Muscle of arm (tissue), 14 donors: Measurements from ENCODE around the gene ZNF71. TPM values are rescaled to one million over a fixed set of nuclear protein-coding genes. Genes with fewer than 3 reads are reported as not detected.
A peak's percentile ranks its signal among the peaks of the same experiment; 100 is the strongest.

ENCODE experiments used
- DNase-seq: peaks from one replicate; pipeline ENCODE4 v3.0.0-alpha.2; 2013
- long read RNA-seq, 11 donors: transcript quantifications; one replicate each; lab custom pipeline, GENCODE V29; 2026
- polyA plus RNA-seq, 12 donors: library from polyadenylated mRNA; unstranded; fragments of 120-200 nt; gene quantifications; one replicate each; pipeline ENCODE4 v1.2.1, GENCODE V29; 2013; ENCODE audit not compliant: insufficient read length in 12 of 12

The ZNF71 gene
- polyA plus RNA-seq, result 1 to 10 TPM in 11 of 12 donors, not detected in 1; 5.8 to 8.8 (median 7.1) TPM
- long read RNA-seq, donor 1, full-length matches to known transcripts, result 4 of 4 reads
- long read RNA-seq, donor 1, partial matches to known transcripts, result 0 of 4 reads
- long read RNA-seq, donor 1, other reads (novel, unspliced or antisense), result 0 of 4 reads
- long read RNA-seq, donor 2, full-length matches to known transcripts, result 1 of 1 reads
- long read RNA-seq, donor 2, partial matches to known transcripts, result 0 of 1 reads
- long read RNA-seq, donor 2, other reads (novel, unspliced or antisense), result 0 of 1 reads
- long read RNA-seq, donor 3, full-length matches to known transcripts, result 3 of 3 reads
- long read RNA-seq, donor 3, partial matches to known transcripts, result 0 of 3 reads
- long read RNA-seq, donor 3, other reads (novel, unspliced or antisense), result 0 of 3 reads
- long read RNA-seq, donor 4, result 0 reads
- long read RNA-seq, donor 5, full-length matches to known transcripts, result 3 of 3 reads
- long read RNA-seq, donor 5, partial matches to known transcripts, result 0 of 3 reads
- long read RNA-seq, donor 5, other reads (novel, unspliced or antisense), result 0 of 3 reads
- long read RNA-seq, donor 6, full-length matches to known transcripts, result 3 of 3 reads
- long read RNA-seq, donor 6, partial matches to known transcripts, result 0 of 3 reads
- long read RNA-seq, donor 6, other reads (novel, unspliced or antisense), result 0 of 3 reads
- long read RNA-seq, donor 7, full-length matches to known transcripts, result 4 of 4 reads
- long read RNA-seq, donor 7, partial matches to known transcripts, result 0 of 4 reads
- long read RNA-seq, donor 7, other reads (novel, unspliced or antisense), result 0 of 4 reads
- long read RNA-seq, donor 8, full-length matches to known transcripts, result 6 of 6 reads
- long read RNA-seq, donor 8, partial matches to known transcripts, result 0 of 6 reads
- long read RNA-seq, donor 8, other reads (novel, unspliced or antisense), result 0 of 6 reads
- long read RNA-seq, donor 9, full-length matches to known transcripts, result 5 of 5 reads
- long read RNA-seq, donor 9, partial matches to known transcripts, result 0 of 5 reads
- long read RNA-seq, donor 9, other reads (novel, unspliced or antisense), result 0 of 5 reads
- long read RNA-seq, donor 10, full-length matches to known transcripts, result 1 of 1 reads
- long read RNA-seq, donor 10, partial matches to known transcripts, result 0 of 1 reads
- long read RNA-seq, donor 10, other reads (novel, unspliced or antisense), result 0 of 1 reads
- long read RNA-seq, donor 11, result 0 reads

DNA sequence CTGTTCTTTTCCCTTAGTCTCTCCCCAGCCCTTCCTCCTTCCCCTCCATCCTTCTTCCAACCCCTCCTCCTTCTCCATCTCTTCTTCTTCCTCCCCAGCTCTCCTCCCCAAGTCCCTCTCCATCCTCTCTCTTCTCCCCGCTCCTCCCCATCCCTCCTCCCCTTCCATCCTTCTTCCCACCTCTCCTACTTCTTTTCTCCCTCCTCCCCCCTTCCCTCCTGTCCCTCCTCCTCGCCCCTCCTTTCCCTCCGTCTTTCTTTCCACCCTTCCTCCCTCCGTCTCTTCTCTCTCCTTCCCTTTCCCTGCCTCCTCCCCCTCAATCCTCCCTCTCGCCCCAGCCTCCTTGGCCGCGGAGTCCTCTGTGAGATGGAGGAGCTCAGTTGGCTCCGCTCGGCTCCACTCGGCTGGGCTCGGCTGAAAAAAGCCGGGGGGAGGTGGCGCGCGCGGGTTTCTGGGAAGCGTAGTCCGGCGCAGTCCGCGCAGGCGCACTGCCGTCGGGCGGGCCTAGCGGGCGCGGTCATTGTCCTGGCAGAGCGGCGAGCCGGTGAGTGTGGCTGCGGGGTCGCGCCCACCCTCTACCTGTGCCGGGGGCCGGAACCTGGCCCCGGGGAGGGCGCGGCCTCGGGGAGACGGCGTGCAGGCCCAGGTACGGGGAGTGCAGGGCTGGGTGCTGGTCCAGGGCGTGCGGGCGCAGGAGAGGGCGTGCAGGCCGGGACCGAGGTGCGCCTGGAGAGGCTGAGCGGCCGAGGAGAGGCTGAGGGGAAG, at the start of gene ZNF71:
Gene ZNF71, plus strand, starts transcription at position 520 of the 765 bp plus-strand sequence. CDS start 6,257 bp downstream, outside the sequence.
- peak; percentile 89 for DNase-seq

DNA sequence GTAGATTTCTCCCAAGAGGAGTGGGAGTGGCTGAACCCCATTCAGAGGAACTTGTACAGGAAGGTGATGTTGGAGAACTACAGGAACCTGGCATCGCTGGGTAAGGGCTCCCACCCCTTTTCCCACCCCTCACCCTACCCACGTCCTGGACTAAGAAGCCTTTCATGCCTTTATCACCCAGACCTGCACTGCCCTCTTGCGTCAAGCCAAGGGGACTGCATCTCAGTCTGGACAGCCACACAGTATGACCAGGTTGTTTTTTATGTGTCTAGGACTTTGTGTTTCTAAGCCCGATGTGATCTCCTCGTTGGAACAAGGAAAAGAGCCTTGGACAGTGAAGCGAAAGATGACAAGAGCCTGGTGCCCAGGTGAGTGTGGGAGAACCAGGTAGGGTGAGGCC, 47.6 kb upstream of the ZNF71 start:
- no peak for DNase-seq

DNA sequence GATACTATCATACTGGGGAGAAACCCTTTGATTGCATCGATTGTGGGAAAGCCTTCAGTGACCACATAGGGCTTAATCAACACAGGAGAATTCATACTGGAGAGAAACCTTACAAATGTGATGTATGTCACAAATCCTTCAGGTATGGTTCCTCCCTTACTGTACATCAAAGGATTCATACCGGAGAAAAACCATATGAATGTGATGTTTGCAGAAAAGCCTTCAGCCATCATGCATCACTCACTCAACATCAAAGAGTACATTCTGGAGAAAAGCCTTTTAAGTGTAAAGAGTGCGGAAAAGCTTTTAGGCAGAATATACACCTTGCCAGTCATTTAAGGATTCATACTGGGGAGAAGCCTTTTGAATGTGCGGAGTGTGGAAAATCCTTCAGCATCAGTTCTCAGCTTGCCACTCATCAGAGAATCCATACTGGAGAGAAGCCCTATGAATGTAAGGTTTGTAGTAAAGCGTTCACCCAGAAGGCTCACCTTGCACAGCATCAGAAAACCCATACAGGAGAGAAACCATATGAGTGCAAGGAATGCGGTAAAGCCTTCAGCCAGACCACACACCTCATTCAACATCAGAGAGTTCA, 40.7 kb upstream of the ZNF71 start:
- no peak for DNase-seq

DNA sequence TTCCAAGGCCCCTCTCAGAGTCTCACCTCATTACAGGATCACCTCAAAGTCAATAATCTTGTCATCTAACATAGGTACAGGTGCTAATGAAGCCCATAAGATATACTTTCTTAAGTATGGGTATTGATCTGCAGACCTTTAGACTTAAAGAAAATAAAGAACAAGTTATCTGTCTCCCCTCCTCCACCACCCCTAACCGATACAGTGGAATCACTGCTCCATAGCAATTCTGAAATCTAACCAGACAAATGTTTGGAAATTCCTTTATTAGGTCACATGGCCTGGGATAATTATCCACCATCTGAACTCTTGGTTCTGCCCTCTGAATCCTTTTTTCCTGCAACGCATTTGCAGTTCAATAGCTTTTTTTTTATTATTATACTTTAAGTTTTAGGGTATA, 32.3 kb upstream of the ZNF71 start:
- DNase-seq, result no peak

DNA sequence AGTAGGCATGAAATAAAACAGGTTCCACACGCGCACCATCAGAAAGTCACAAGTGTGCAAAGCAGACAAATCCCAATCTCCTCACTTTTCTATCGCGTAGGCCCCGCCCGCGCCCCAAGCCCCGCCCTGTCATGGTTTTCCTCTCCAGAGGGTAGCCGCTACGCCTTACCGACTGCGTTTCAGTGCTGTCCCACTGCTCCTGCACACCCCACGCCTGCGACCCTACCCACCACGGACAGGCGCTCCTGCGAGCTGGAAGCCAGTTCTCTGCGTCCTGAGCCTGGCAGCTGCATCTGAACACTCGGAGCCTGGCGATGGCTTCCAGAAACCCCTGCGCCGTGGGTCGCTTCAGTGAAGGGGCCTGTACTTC, 28.2 kb upstream of the ZNF71 start:
- no peak for DNase-seq

DNA sequence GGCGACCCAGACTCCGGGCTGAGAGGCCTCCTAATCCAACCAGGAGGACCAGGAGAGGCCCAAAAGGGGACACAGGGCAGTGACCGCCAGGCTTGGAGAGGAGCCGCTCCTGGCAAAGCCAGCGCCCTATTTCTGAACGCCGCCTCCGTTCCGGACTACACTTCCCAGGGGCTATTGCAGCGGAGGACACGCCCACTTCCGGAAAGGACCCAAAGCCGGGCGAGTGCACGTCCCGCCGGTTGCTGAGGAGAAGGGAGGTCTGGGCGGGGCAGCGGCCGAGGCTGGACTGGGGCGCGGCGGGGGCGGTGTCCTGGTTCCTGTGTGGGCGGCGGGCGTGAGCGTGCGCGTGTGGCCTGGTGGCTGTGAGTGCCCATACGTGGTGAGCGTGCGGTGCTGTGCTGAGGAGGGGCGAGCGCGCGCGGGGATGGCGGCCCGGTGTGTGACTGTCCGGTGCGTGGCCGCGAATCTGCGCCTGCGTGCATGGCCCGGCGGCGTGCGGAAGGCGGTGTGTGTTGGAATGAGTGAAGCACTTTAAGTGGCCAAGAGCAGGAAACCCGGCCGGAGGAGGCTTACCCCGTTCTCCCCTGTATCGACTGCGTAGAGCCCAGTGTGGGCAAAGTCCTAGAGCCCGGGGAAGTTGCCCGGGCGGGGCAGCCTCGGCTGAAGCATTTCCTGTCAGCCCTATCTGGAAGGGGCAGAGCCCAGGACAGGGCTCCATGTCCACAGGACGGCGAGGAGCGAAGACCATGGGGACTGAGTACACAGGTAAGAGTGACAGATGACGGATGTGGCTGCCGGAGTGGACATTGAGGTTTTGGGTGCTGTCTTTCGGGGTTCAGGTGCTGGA, 27.6 kb upstream of the ZNF71 start, which contains the start of gene ZNF470:
Gene ZNF470, plus strand, starts transcription at position 195 of the 847 bp plus-strand sequence. CDS start 2,844 bp downstream, outside the sequence.
- peak; percentile 94 for DNase-seq

DNA sequence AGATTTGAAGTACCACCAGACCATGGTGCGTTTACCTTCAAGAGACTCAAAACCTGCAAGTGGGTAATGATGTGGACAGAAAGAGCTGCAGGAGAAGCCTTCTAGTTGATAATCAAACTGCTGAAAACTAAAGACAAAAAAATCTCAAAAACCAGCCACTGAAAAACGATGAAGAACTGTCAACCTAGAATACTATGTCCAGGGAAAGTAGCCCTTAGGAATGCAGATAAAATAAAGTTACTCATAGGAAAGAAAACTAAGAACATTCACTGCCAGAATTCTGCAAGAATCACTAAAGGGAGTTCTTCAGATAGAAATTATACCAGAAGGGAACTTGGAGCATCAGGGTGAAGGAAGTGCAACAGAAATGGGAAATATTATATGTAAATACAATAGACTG, 22.5 kb upstream of the ZNF71 start:
- DNase-seq, result no peak

DNA sequence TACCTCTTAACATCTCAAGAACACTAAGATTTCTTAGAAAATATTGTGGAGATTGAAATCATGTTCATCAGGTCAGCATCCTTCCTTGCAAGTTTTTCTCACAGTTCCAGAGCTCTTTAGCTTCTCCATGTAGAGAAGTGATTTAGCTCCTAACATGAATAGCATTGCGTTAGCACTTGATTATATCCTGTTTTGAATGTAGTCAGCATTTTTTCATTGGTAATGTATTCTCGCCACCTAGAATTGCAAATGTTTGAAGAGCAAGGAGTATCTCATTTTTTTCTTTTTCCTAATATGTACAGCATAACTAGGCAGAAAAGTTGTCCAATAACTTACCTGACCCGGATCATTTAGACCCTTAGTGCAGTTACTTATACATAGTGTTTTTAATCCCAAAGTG, 21.2 kb upstream of the ZNF71 start:
- DNase-seq, result no peak

DNA sequence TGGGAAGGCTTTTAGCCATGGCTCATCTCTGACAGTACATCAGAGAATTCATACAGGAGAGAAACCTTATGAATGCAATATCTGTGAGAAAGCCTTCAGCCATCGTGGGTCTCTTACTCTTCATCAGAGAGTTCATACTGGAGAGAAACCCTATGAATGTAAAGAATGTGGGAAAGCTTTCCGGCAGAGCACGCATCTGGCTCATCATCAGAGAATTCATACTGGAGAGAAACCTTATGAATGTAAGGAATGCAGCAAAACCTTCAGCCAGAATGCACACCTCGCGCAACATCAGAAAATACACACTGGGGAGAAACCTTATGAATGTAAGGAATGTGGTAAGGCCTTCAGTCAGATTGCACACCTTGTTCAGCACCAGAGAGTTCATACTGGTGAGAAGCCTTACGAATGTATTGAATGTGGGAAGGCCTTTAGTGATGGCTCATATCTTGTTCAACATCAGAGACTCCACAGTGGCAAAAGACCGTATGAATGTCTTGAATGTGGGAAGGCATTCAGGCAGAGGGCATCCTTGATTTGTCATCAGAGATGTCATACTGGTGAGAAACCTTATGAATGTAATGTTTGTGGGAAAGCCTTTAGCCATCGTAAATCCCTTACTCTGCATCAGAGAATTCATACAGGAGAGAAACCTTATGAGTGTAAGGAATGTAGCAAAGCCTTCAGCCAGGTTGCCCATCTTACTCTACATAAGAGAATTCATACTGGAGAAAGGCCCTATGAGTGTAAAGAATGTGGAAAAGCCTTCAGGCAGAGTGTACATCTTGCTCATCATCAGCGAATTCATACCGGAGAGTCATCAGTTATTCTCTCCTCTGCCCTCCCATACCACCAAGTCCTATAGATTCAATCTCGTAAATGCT, 17.1 kb upstream of the ZNF71 start:
- DNase-seq, result no peak

DNA sequence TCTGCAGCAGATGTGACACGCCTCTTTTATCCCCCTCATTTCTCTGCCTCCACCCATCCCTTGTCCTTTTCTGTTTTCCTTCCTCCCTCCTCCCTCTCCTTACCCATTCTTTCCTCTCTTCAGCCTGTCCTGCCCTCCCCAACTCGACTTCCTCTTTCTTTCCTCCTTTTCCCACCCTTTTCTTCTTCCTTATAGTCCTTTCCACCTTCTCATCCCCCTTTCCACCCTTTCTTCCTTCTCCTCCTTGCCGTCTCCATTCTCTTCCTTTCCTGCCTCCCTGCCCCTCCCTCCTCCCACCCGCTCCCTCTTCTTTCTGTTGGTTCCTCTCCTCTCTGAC, 688 bp upstream of the ZNF71 start:
- no peak for DNase-seq

DNA sequence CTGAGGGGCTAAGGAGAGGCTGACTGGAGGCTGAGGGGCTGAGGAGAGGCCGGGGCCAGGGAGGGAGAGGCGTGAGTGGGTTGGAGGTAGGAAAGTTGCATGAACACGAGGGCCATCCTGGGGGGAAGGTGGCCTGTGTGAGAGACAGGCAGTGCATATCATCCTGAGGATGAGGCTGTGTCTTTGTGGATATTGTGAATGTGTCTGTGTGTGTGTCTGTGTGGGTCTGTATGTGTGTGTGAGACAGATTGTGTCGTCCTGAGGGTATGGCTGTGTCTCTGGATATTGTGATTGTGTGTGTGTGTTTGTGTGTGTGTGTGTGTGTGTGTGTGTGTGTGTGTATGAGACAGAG, 422 bp downstream of the ZNF71 start:
- no peak for DNase-seq

DNA sequence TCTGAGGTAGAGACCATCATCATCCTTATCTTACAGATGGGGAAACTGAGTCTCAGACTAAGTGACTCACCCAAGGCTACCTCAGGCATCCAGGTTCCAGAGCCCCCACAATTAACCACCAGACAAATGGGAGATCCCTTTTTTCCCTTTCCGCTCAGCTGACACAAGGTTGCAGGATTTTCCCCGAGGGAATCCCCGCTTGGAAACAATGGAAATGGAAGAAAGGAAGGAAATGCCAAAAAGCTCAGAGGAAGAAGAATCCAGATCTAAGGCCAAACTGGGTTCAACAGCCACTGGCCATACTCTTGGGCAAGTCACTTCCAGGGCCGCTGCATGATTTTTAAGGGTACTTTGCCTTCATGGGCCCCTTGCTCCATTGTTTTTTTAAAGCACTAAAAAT, 1.6 kb downstream of the ZNF71 start:
- DNase-seq, result no peak

DNA sequence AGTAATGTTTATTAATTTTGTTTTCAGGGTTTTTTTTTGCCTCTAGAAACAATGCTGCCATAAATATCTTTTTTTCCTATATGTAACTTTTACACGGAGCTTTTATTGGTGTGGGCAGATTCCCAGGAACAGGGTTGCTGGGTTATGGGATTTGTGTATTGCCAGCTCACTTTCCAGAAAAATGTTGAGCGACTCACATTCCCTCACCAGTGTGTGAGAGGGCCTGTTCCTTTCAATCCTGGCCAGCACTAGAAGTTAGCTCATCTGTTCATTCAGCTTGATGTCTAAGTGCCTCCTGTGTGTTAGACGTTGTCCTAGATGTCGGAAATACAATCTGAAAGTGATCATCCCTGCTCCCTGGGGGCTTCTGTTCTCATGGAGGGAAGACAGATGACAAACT, 2.6 kb downstream of the ZNF71 start:
- no peak for DNase-seq

DNA sequence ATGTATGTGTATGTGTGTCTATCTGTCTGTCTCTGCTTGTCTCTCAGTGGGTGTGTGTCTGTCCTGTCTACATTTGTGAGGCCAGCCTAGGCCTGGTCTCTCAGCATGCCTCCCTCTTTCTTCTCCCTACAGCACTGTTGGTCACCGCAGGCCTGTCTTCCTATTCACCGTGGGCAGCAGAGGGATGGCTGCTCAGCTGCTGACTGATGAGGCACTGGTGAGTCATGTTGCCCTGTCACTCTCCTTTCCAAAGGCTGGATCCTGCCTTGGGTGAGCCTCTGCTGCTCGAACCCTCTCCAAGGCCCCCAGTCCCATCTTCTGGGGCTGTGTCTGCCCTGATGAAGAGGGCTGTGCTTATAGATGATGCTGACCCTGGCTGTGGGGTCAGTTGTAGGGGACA, 6.3 kb downstream of the ZNF71 start:
- DNase-seq, result no peak

DNA sequence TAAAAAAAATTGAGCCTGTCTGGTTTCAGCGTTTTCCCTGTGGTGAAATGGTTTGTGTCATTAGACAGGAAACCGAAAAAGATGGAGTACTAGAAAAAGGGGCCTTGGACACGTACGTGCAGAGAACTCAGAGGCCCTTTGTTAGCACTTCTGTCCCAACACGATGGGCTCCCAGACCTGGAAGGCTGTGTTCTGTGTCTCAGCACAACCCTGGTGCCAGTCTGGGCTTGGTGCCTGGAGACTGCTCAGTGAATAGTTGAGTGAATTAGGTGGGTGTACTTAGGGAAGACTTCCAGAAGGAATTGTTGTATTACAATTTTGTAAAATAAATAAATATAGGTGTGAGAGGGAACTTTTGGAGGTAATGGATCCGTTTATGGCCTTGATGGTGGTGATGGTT, 8.7 kb downstream of the ZNF71 start:
- DNase-seq, result no peak

DNA sequence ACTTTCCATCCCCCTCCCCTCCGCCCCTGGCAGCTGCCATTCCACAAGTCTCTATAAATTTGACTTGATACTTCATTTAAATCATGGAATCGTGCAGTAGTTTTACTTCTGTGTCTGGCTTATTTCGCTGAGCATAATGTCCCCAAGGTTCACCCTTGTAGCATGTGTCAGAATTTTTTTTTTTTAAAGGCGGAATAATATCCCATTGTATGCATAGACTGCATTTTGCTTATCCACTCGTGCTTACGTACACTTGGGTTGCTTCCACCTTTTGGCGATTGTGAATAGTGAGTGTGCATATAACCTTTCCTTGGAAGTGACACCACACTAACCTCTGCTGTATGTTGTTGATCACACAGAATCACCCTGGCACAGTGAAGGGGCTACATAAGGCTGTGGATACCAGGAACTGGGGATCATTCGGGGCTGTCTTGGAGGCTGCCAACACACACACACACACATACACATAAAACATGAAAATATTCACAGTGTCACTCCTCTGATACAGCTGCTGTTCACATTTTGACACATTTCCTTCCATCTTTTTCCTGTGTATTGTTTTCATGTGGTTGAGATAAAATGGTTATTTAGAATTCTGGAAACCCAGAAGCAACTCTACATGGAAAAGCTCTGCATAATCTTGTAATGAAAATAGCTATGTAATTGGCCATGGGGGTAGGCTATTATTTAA, 13.3 kb downstream of the ZNF71 start:
- no peak for DNase-seq

DNA sequence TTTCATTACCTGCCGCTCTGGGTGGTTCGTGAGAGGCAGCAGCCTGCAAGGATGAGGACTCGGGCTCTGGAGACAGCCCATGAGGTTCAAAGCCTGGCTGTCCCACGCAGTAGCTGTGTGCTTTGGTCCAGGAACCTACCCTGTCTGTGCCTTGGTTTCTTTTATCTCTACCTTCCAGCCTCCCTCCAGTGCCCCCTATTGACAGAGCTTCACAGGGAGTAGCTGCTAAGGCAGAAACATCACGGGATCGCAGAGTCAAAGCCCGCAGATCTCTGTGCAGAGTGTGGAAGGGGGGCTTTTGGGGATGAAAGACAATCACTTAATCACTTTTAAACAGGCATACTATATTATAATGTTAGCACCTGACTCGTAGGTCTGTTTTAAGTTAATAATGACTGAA, 16.2 kb downstream of the ZNF71 start:
- no peak for DNase-seq

DNA sequence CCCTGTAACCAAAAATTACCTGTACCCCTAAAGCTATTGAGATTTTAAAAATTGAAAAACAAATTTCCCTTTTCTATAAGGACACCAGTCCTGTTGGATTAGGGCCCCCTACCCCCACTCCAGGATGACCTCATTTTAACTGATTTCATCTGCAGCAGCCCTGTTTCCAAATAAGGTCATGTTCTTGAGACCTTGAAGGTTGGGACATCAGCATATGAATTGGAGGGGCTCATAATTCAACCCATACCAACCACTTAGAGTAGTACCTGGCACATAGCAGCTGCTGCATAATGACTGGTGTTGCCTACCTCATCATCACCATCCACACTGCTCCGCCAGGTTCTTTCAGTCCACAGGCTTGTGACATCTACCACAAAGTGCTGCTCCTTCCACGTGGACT, 17.6 kb downstream of the ZNF71 start:
- DNase-seq, result no peak
